Mesendoderm (in vitro differentiated cells): ENCODE data around the gene ADK.

ENCODE experiments used
- DNase-seq: peaks from one replicate; pipeline ENCODE4 v3.0.0; 2013
- H2AK5ac ChIP-seq: 2 replicates; pipeline ENCODE4 v1.6.1; 2013; ENCODE audit warnings: low read length, inconsistent platforms
- H2BK120ac ChIP-seq: 2 replicates; pipeline ENCODE4 v1.6.1; 2013; ENCODE audit warnings: low read depth, mild to moderate bottlenecking, low read length, moderate library complexity, mixed read lengths
- H2BK15ac ChIP-seq: replicated peaks from 2 replicates; pipeline ENCODE4 v1.6.1; 2013; ENCODE audit warnings: low read depth, mild to moderate bottlenecking, moderate library complexity
- H2BK5ac ChIP-seq: 2 replicates; pipeline ENCODE4 v1.6.1; 2013; ENCODE audit warnings: low read length, inconsistent platforms
- H3K18ac ChIP-seq: 2 replicates; pipeline ENCODE4 v1.6.1; 2013; ENCODE audit warnings: mild to moderate bottlenecking, low read length, mixed read lengths
- H3K23ac ChIP-seq: one replicate; pipeline ENCODE4 v1.6.1; 2013; ENCODE audit warnings: low read length
- H3K27ac ChIP-seq: 2 replicates; pipeline ENCODE4 v1.5.1; 2013; ENCODE audit warnings: low read depth, mild to moderate bottlenecking, inconsistent platforms, low read length, moderate library complexity
- H3K27me3 ChIP-seq: 2 replicates; pipeline ENCODE4 v1.6.1; 2013; ENCODE audit warnings: low read length, control low read depth, mild to moderate bottlenecking, inconsistent platforms; ENCODE audit not compliant: insufficient read depth, poor library complexity
- H3K36me3 ChIP-seq: 2 replicates; pipeline ENCODE4 v1.6.1; 2013; ENCODE audit warnings: low read length, inconsistent platforms; ENCODE audit not compliant: control insufficient read depth, insufficient read depth
- H3K4ac ChIP-seq: one replicate; pipeline ENCODE4 v1.6.1; 2013; ENCODE audit warnings: low read depth, mild to moderate bottlenecking, low read length, moderate library complexity
- H3K4me1 ChIP-seq: 2 replicates; pipeline ENCODE4 v1.6.1; 2013; ENCODE audit warnings: low read depth, low read length, inconsistent platforms; ENCODE audit not compliant: control insufficient read depth
- H3K4me2 ChIP-seq: 2 replicates; pipeline ENCODE4 v1.6.1; 2013; ENCODE audit warnings: low read length
- H3K4me3 ChIP-seq: 2 replicates; pipeline ENCODE4 v1.5.1; 2013; ENCODE audit warnings: mild to moderate bottlenecking, low read length
- H3K56ac ChIP-seq: one replicate; pipeline ENCODE4 v1.6.1; 2013; ENCODE audit warnings: low read length
- H3K79me1 ChIP-seq: 2 replicates; pipeline ENCODE4 v1.6.1; 2013; ENCODE audit warnings: low read length, inconsistent platforms
- H3K79me2 ChIP-seq: 2 replicates; pipeline ENCODE4 v1.6.1; 2013; ENCODE audit warnings: mild to moderate bottlenecking, low read length; ENCODE audit not compliant: control insufficient read depth, insufficient read depth
- H3K9ac ChIP-seq: 2 replicates; pipeline ENCODE4 v1.6.1; 2013; ENCODE audit warnings: low read length, inconsistent platforms
- H4K5ac ChIP-seq: one replicate; pipeline ENCODE4 v1.6.1; 2013; ENCODE audit warnings: low read length
- H4K8ac ChIP-seq: one replicate; pipeline ENCODE4 v1.6.1; 2013; ENCODE audit warnings: low read depth, mild to moderate bottlenecking, control low read depth, low read length, moderate library complexity
- WGBS: extraction: QIAGEN DNeasy Blood & Tissue Kit; methylation state at CpG from one replicate; pipeline ENCODE4 v1.1.7; 2013; ENCODE audit warnings: low lambda C conversion rate, missing lambda C conversion rate; ENCODE audit not compliant: insufficient coverage; ENCODE audit errors: extremely low coverage; 5-methylcytosine and 5-hydroxymethylcytosine counted together

The ADK gene

GRCh38 chr10:74706966-74707365 lies 555.9 kb downstream of the ADK start:
- Histone ChIP-seq H2AK5ac (no peak overlapping the region), H3K56ac (no peak overlapping the region), H3K36me3 (no peaks in the 10 kb centered on the region), H3K79me1 (no peaks in the 10 kb centered on the region), H2BK5ac (no peak overlapping the region), H3K4me2 (no peak overlapping the region), H3K18ac (no peak overlapping the region), H3K9ac (no peak overlapping the region), H3K27ac (no peak overlapping the region), H3K4ac (no peak overlapping the region), H4K5ac (no peak overlapping the region), H2BK15ac (no peak overlapping the region), H3K27me3 (no peaks in the 10 kb centered on the region), H2BK120ac (no peak overlapping the region), H3K23ac (no peak overlapping the region), H3K79me2 (no peaks in the 10 kb centered on the region), H3K4me3 (no peak overlapping the region), H4K8ac (no peak overlapping the region), H3K4me1 (no peaks in the 10 kb centered on the region)
- DNase-seq: no peak
- WGBS: no CpG with 5 or more reads among the region's 3 CpGs

GRCh38 chr10:74708246-74708645 lies 557.2 kb downstream of the ADK start:
- WGBS: no CpG with 5 or more reads among the region's 2 CpGs
- Histone ChIP-seq H2AK5ac (no peak overlapping the region), H2BK5ac (no peak overlapping the region)

GRCh38 chr10:74718208-74718607 lies 567.2 kb downstream of the ADK start:
- no peak overlapping the region for H3K4me3 ChIP-seq
- no peak overlapping the region for H4K8ac ChIP-seq
- no peak overlapping the region for H2BK15ac ChIP-seq
- no peak overlapping the region for H3K27ac ChIP-seq
- H2AK5ac ChIP-seq: no peak overlapping the region
- no CpG with 5 or more reads among the region's 1 CpG for WGBS
- no peak overlapping the region for H3K23ac ChIP-seq
- H3K4me1 ChIP-seq: no peaks in the 10 kb centered on the region
- no peak overlapping the region for H4K5ac ChIP-seq
- no peak overlapping the region for H2BK5ac ChIP-seq
- no peaks in the 10 kb centered on the region for H3K79me1 ChIP-seq
- no peak overlapping the region for H3K4ac ChIP-seq
- H3K18ac ChIP-seq: no peak overlapping the region
- peak; percentile 8 for DNase-seq
- no peaks in the 10 kb centered on the region for H3K79me2 ChIP-seq
- no peak overlapping the region for H3K9ac ChIP-seq
- H2BK120ac ChIP-seq: no peak overlapping the region
- peaks cover 2% of the 10 kb centered on the region for H3K27me3 ChIP-seq
- H3K4me2 ChIP-seq: no peak overlapping the region
- no peaks in the 10 kb centered on the region for H3K36me3 ChIP-seq
- H3K56ac ChIP-seq: no peak overlapping the region

More at GRCh38 chr10:74708246-74708645, 557.2 kb downstream of the ADK start:
- no peak overlapping the region for H2BK15ac ChIP-seq
- H3K56ac ChIP-seq: no peak overlapping the region
- H3K9ac ChIP-seq: no peak overlapping the region
- no peaks in the 10 kb centered on the region for H3K36me3 ChIP-seq
- DNase-seq: no peak
- no peak overlapping the region for H2BK120ac ChIP-seq
- no peak overlapping the region for H3K27ac ChIP-seq
- H3K4me2 ChIP-seq: no peak overlapping the region
- H3K79me1 ChIP-seq: no peaks in the 10 kb centered on the region
- no peaks in the 10 kb centered on the region for H3K27me3 ChIP-seq
- H3K23ac ChIP-seq: no peak overlapping the region
- H3K4ac ChIP-seq: no peak overlapping the region
- no peak overlapping the region for H4K8ac ChIP-seq
- H3K4me3 ChIP-seq: no peak overlapping the region
- no peak overlapping the region for H4K5ac ChIP-seq
- H3K4me1 ChIP-seq: no peaks in the 10 kb centered on the region
- no peaks in the 10 kb centered on the region for H3K79me2 ChIP-seq
- no peak overlapping the region for H3K18ac ChIP-seq

- Histone ChIP-seq H2AK5ac (no peak overlapping the region), H3K56ac (no peak overlapping the region), H3K4me1 (no peaks in the 10 kb centered on the region), H3K23ac (no peak overlapping the region), H2BK120ac (no peak overlapping the region), H3K4me2 (no peak overlapping the region), H4K5ac (no peak overlapping the region), H3K18ac (no peak overlapping the region), H3K4ac (no peak overlapping the region), H3K9ac (no peak overlapping the region), H3K79me1 (no peaks in the 10 kb centered on the region), H3K27ac (no peak overlapping the region), H3K4me3 (no peak overlapping the region), H2BK5ac (no peak overlapping the region), H3K79me2 (no peaks in the 10 kb centered on the region), H3K27me3 (no peaks in the 10 kb centered on the region), H3K36me3 (no peaks in the 10 kb centered on the region), H4K8ac (no peak overlapping the region), H2BK15ac (no peak overlapping the region)
- WGBS: no CpG with 5 or more reads among the region's 1 CpG
- no peak for DNase-seq
Observed at GRCh38 chr10:74728225-74728624, 577.2 kb downstream of the ADK start.

- H3K27ac ChIP-seq: no peak overlapping the region
- no peak overlapping the region for H4K8ac ChIP-seq
- no peaks in the 10 kb centered on the region for H3K4me1 ChIP-seq
- H3K23ac ChIP-seq: no peak overlapping the region
- no peak overlapping the region for H3K56ac ChIP-seq
- H2BK15ac ChIP-seq: no peak overlapping the region
- H3K4me2 ChIP-seq: no peak overlapping the region
- H3K36me3 ChIP-seq: no peaks in the 10 kb centered on the region
- WGBS: no CpG with 5 or more reads among the region's 4 CpGs
- H3K79me1 ChIP-seq: no peaks in the 10 kb centered on the region
- no peak overlapping the region for H2BK120ac ChIP-seq
- H2AK5ac ChIP-seq: no peak overlapping the region
- no peaks in the 10 kb centered on the region for H3K27me3 ChIP-seq
- no peak overlapping the region for H4K5ac ChIP-seq
- H3K79me2 ChIP-seq: no peaks in the 10 kb centered on the region
- no peak overlapping the region for H2BK5ac ChIP-seq
- no peak overlapping the region for H3K4me3 ChIP-seq
- H3K4ac ChIP-seq: no peak overlapping the region
- H3K9ac ChIP-seq: no peak overlapping the region
- H3K18ac ChIP-seq: peak overlapping the region; percentile 32
- peak; percentile 67 for DNase-seq
Observed at GRCh38 chr10:74730246-74730645, 579.2 kb downstream of the ADK start.

GRCh38 chr10:74733612-74734011 lies 582.6 kb downstream of the ADK start:
- no CpG with 5 or more reads among the region's 1 CpG for WGBS
- Histone ChIP-seq H3K36me3 (no peaks in the 10 kb centered on the region), H3K18ac (no peak overlapping the region), H3K4me3 (no peak overlapping the region), H4K5ac (no peak overlapping the region), H3K4me2 (no peak overlapping the region), H3K4ac (no peak overlapping the region), H3K23ac (no peak overlapping the region), H3K27ac (no peak overlapping the region), H3K79me2 (no peaks in the 10 kb centered on the region), H2AK5ac (no peak overlapping the region), H3K4me1 (no peaks in the 10 kb centered on the region), H3K56ac (no peak overlapping the region), H3K79me1 (no peaks in the 10 kb centered on the region), H2BK120ac (no peak overlapping the region), H2BK15ac (no peak overlapping the region), H2BK5ac (no peak overlapping the region), H4K8ac (no peak overlapping the region), H3K9ac (no peak overlapping the region), H3K27me3 (no peaks in the 10 kb centered on the region)
- DNase-seq: no peak
